ENCODE data around the gene NAT16. TPM values are rescaled to one million over a fixed set of nuclear protein-coding genes. Genes with fewer than 3 reads are reported as not detected.

Gene NAT16
- total RNA-seq, 2 experiments from 2014 or later = not detected

DNA sequence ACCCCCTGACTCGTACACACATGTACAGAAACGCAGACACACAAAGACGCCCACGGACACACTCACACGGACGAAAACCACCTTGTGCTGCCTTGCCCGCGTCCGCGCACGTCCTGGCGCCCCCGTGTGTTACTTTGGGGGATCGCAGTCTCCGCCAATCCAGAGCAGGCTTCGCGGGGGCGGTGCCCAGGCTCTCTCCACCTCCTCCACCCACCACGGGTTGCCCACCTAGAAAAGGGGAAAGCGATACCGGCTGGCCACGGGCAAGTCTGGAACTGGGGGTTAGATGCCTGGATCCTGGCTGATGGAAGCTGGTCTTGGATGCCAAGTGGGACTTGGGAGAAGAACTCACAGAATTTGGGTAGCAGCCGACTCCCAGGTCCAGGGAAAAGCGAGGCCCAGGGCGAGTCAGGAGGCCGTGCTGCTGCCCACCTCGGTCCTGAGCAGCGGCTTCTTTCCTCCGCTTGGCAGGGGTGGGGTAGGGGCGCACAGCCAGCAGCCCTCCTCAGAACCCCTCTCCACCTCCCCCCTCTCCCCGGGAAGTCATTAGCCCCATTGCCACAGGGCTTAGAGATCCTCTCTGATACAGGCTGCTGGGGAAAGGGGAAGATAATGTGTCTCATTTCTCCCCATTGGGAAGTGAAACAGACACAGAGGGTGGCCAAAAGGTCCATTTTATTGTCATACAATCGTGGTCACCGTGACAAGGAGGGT is 10.1 kb downstream of the NAT16 start:
- no peaks in the 10 kb centered on the region for H3K36me3 Mint-ChIP-seq (ENCODE audit: low read depth)
- peak overlapping the region; percentile 64 for H3K4me3 Mint-ChIP-seq
- Histone ChIP-seq H3K4me3 (ENCODE audit: low read length) (no peak overlapping the region), H3K36me3 (ENCODE audit: insufficient read depth, low read length) (no peaks in the 10 kb centered on the region), H3K9me3 (ENCODE audit: control insufficient read depth in 1 of 2, insufficient read depth in 1 of 2, low read length in 2 of 2) (peaks cover 0 to 52% of the 10 kb centered on the region in 2 experiments), H3K27me3 (ENCODE audit: control insufficient read depth in 1 of 2, insufficient read depth in 2 of 2, low read length in 2 of 2) (peaks cover 92 to 96% of the 10 kb centered on the region in 2 experiments), H3K4me1 (ENCODE audit: insufficient read depth, low read length) (peaks cover 77% of the 10 kb centered on the region), H3K27ac (ENCODE audit: low read depth in 1 of 2, low read length in 2 of 2) (no peak overlapping the region)
- H3K27ac Mint-ChIP-seq = no peak overlapping the region
- DNase-seq (peak; percentile 61 to 87 (median 77)), ATAC-seq (ENCODE audit: poor library complexity) (peak; percentile 52)
- H3K9me3 Mint-ChIP-seq = no peaks in the 10 kb centered on the region
- peaks cover 93% of the 10 kb centered on the region for H3K27me3 Mint-ChIP-seq
- CTCF ChIA-PET = interaction anchor here (1.6 to 3.8 kb wide), 3 partner anchors 22 to 92 kb away, joined by 4 to 28 read pairs (median 5); no protein-coding TSS in a partner anchor
- intact Hi-C loops (cut with DNase I, micrococcal nuclease) = loop anchor here (1.0 to 5.0 kb wide), 4 partner anchors 25 to 283 kb away; partner anchors contain the start of gene UFSP1 (in 1 of the 2)
- peaks cover 75% of the 10 kb centered on the region for H3K4me1 Mint-ChIP-seq (ENCODE audit: low read depth)
- POLR2A ChIA-PET = interaction anchor here (1.0 kb wide), 1 partner anchor 26 kb away, joined by 3 read pairs; no protein-coding TSS in a partner anchor
- TF ChIP-seq, protein P1, sequence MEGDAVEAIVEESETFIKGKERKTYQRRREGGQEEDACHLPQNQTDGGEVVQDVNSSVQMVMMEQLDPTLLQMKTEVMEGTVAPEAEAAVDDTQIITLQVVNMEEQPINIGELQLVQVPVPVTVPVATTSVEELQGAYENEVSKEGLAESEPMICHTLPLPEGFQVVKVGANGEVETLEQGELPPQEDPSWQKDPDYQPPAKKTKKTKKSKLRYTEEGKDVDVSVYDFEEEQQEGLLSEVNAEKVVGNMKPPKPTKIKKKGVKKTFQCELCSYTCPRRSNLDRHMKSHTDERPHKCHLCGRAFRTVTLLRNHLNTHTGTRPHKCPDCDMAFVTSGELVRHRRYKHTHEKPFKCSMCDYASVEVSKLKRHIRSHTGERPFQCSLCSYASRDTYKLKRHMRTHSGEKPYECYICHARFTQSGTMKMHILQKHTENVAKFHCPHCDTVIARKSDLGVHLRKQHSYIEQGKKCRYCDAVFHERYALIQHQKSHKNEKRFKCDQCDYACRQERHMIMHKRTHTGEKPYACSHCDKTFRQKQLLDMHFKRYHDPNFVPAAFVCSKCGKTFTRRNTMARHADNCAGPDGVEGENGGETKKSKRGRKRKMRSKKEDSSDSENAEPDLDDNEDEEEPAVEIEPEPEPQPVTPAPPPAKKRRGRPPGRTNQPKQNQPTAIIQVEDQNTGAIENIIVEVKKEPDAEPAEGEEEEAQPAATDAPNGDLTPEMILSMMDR (IDR thresholded peaks at IDR 0.05) = peak; percentile 93

DNA sequence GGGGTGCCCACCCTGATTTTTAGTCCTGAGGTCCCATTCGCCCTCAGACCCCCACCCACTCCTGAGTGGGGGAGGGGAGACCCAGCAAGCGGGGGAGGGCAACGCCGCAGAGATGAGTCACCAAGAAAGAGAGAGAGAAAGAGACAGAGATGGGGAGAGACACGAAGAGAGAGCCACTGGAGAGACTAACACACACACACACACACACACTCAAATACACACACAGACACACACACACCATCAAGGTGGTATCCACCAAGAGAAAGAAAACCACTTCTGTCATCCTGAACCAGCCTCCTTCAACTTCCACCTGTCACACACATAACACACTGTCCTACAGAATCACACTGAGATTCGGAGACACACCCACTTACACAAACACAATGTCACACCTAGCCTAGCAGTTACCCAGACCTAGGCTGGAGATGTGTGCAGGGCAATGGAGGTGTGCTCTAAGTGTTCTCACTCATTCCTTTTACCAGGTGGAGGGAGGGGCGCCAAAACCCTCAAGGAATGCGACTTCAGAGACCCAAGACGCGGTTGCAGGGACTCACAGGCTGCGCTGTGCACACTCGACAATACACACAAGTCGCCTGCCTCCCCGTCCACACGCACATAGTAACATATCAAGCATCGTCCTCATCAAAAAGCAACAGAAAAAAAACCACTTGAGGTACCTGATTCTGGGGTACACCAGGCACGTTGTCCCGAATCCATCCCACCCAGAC is 10.8 kb downstream of the NAT16 start:
- POLR2A ChIA-PET = no interaction called here
- Mint-ChIP-seq H3K4me1 (ENCODE audit: low read depth) (peaks cover 75% of the 10 kb centered on the region), H3K27ac (no peak overlapping the region), H3K36me3 (ENCODE audit: low read depth) (no peaks in the 10 kb centered on the region), H3K4me3 (peak overlapping the region; percentile 64), H3K9me3 (no peaks in the 10 kb centered on the region), H3K27me3 (peaks cover 91% of the 10 kb centered on the region)
- CTCF ChIA-PET = interaction anchor here (0.6 to 3.8 kb wide), 2 partner anchors 25 to 115 kb away, joined by 3 to 28 read pairs; no protein-coding TSS in a partner anchor
- Histone ChIP-seq H3K4me3 (ENCODE audit: low read length) (no peak overlapping the region), H3K9me3 (ENCODE audit: control insufficient read depth in 1 of 2, insufficient read depth in 1 of 2, low read length in 2 of 2) (peaks cover 0 to 57% of the 10 kb centered on the region in 2 experiments), H3K27me3 (ENCODE audit: control insufficient read depth in 1 of 2, insufficient read depth in 2 of 2, low read length in 2 of 2) (peaks cover 92 to 96% of the 10 kb centered on the region in 2 experiments), H3K36me3 (ENCODE audit: insufficient read depth, low read length) (no peaks in the 10 kb centered on the region), H3K27ac (ENCODE audit: low read depth in 1 of 2, low read length in 2 of 2) (no peak overlapping the region), H3K4me1 (ENCODE audit: insufficient read depth, low read length) (peaks cover 80% of the 10 kb centered on the region)
- ATAC-seq (ENCODE audit: poor library complexity) (no peak), DNase-seq (peak in 1 of 14 experiments; percentile 30)
- TF ChIP-seq, protein P1 (IDR thresholded peaks at IDR 0.05) = no peak
- intact Hi-C loops (cut with DNase I, micrococcal nuclease) = loop anchor here (1.0 to 5.0 kb wide), 4 partner anchors 24 to 282 kb away; partner anchors contain the start of gene UFSP1 (in 1 of the 2)

DNA sequence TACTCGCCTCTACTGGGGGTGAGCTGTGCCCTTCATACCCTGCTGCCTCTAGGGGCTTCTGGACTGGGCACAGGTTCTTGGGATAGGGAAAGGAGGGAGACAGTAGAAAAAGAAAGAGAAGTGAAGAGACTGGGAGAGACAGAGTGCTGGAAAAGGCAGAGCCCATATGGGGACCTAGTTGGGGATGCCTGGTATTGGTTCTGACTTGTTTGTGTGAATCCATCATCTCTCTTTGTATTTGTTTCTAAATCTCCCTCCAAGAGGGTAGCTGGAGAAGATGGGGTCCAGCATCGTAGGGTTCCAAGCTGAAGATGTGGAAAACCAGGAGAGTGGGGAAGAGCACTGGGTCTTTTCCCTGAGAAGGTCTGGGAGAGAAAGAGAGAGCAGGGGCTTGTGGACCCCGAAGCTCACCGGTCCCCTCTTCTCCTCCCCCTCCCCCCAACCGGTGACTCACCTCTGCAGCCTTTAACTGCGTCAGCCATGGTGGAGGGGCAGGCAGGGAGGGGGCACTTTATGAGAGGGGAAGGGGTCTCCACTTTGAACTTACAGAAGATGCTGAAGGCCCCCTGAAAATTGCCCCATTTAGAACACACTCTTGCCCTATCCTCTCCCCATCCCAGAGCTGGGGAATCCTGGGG is 11.6 kb downstream of the NAT16 start:
- intact Hi-C loops (cut with DNase I, micrococcal nuclease) = loop anchor here (1.0 to 5.0 kb wide), 4 partner anchors 24 to 281 kb away; partner anchors contain the start of gene UFSP1 (in 1 of the 2)
- Mint-ChIP-seq H3K4me3 (no peak overlapping the region), H3K27me3 (peaks cover 85% of the 10 kb centered on the region), H3K9me3 (no peaks in the 10 kb centered on the region), H3K27ac (no peak overlapping the region), H3K36me3 (ENCODE audit: low read depth) (no peaks in the 10 kb centered on the region), H3K4me1 (ENCODE audit: low read depth) (peaks cover 69% of the 10 kb centered on the region)
- H3K4me3 ChIP-seq (ENCODE audit: low read length) = no peak overlapping the region
- TF ChIP-seq, protein P1 (IDR thresholded peaks at IDR 0.05) = no peak
- CTCF ChIA-PET = interaction anchor here (0.6 to 3.8 kb wide), 2 partner anchors 25 to 115 kb away, joined by 3 to 28 read pairs; no protein-coding TSS in a partner anchor
- DNase-seq (no peak), ATAC-seq (ENCODE audit: poor library complexity) (no peak)
- peaks cover 79% of the 10 kb centered on the region for H3K4me1 ChIP-seq (ENCODE audit: insufficient read depth, low read length)
- POLR2A ChIA-PET = interaction anchor here (0.7 kb wide), 1 partner anchor 8 kb away, joined by 4 read pairs; no protein-coding TSS in a partner anchor
- H3K36me3 ChIP-seq (ENCODE audit: insufficient read depth, low read length) = no peaks in the 10 kb centered on the region
- peaks cover 0 to 54% of the 10 kb centered on the region in 2 experiments for H3K9me3 ChIP-seq (ENCODE audit: control insufficient read depth in 1 of 2, insufficient read depth in 1 of 2, low read length in 2 of 2)
- no peak overlapping the region for H3K27ac ChIP-seq (ENCODE audit: low read depth in 1 of 2, low read length in 2 of 2)
- peaks cover 90 to 96% of the 10 kb centered on the region in 2 experiments for H3K27me3 ChIP-seq (ENCODE audit: control insufficient read depth in 1 of 2, insufficient read depth in 2 of 2, low read length in 2 of 2)

Measured in CD4-positive, alpha-beta T cell (primary cell).